Measurements from ENCODE around the gene VPS37B. TPM values are rescaled to one million over a fixed set of nuclear protein-coding genes. Genes with fewer than 3 reads are reported as not detected.

The VPS37B gene
- polyA plus RNA-seq, 1 experiment, result 18.1 TPM

DNA sequence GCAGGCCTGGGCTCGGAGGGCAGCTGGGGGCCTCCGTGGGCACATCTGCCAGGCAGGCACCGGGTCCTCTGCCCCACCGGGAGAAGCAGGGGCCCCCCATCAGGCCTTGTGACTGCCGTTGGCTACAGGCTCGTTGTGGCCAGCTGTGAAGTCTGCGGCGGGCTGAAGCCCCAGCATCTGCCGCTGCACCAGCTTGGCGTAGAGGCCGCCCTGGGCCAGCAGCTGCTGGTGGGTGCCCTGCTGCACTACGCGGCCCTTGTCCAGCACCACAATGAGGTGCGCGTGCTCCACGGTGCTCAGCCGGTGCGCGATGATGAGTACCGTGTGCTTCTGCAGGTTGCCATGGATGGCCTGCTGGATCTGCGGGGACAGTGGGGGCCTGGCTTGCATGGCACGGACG, 33.9 kb upstream of the VPS37B start:
- DNase-seq (ENCODE audit: low read depth), result no peak
- Histone ChIP-seq H3K36me3 (ENCODE audit: control insufficient read depth, insufficient read depth, low read length) (no peaks in the 10 kb centered on the region; the same call in none of the 2 replicates), H3K27me3 (ENCODE audit: control insufficient read depth, insufficient read depth, low read length) (no peaks in the 10 kb centered on the region), H3K4me3 (ENCODE audit: low read depth, low read length) (no peak overlapping the region)
- TF ChIP-seq CTCF (IDR thresholded peaks at IDR 0.05; ENCODE audit: insufficient read depth, low read depth, low read length), result no peak
- CTCF ChIA-PET, result interaction anchor here (0.7 kb wide), 1 partner anchor 69 kb away, joined by 4 read pairs; no protein-coding TSS in a partner anchor
- POLR2A ChIA-PET, result no interaction called here

GRCh38 chr12:122929148-122929538, 33.2 kb upstream of the VPS37B start:
- Histone ChIP-seq H3K36me3 (ENCODE audit: control insufficient read depth, insufficient read depth, low read length) (no peaks in the 10 kb centered on the region; the same call in none of the 2 replicates), H3K27me3 (ENCODE audit: control insufficient read depth, insufficient read depth, low read length) (no peaks in the 10 kb centered on the region), H3K4me3 (ENCODE audit: low read depth, low read length) (no peak overlapping the region)
- TF ChIP-seq CTCF (IDR thresholded peaks at IDR 0.05; ENCODE audit: insufficient read depth, low read depth, low read length), result no peak
- CTCF ChIA-PET, result no interaction called here
- no peak for DNase-seq (ENCODE audit: low read depth)
- POLR2A ChIA-PET, result no interaction called here

GRCh38 chr12:122928404-122929147, 32.7 kb upstream of the VPS37B start:
- no peaks in the 10 kb centered on the region; the same call in none of the 2 replicates for H3K36me3 ChIP-seq (ENCODE audit: control insufficient read depth, insufficient read depth, low read length)
- no peak for TF ChIP-seq CTCF (IDR thresholded peaks at IDR 0.05; ENCODE audit: insufficient read depth, low read depth, low read length)
- ChIA-PET POLR2A (no interaction called here), CTCF (no interaction called here)
- no peak for DNase-seq (ENCODE audit: low read depth)
- H3K4me3 ChIP-seq (ENCODE audit: low read depth, low read length), result no peak overlapping the region
- no peaks in the 10 kb centered on the region for H3K27me3 ChIP-seq (ENCODE audit: control insufficient read depth, insufficient read depth, low read length)

GRCh38 chr12:122927756-122928403, 32.0 kb upstream of the VPS37B start:
- no peak for TF ChIP-seq CTCF (IDR thresholded peaks at IDR 0.05; ENCODE audit: insufficient read depth, low read depth, low read length)
- no peak overlapping the region for H3K4me3 ChIP-seq (ENCODE audit: low read depth, low read length)
- H3K27me3 ChIP-seq (ENCODE audit: control insufficient read depth, insufficient read depth, low read length), result no peaks in the 10 kb centered on the region
- ChIA-PET POLR2A (no interaction called here), CTCF (interaction anchor here (0.9 kb wide), 1 partner anchor 71 kb away, joined by 3 read pairs; no protein-coding TSS in a partner anchor)
- H3K36me3 ChIP-seq (ENCODE audit: control insufficient read depth, insufficient read depth, low read length), result no peaks in the 10 kb centered on the region; the same call in none of the 2 replicates
- DNase-seq (ENCODE audit: low read depth), result no peak

DNA sequence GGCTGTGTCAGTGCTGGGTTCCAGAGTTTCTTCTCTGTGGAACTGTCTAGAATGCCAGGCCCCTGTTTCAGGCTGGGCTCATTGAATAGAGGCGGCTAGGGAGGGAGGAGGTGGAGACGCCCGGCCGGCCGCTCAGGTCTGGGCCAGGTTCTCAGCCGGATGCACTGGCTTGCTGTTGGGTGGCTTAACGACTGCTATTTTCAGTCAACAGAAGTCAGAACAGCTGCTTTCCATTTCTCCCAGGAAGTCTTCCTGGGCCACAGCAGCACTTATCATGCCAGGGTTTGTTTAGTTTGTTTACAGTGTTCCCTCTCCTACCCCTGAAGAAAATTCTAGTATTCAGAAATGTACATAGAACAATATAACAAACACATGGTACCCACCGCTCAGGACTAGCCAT, 26.0 kb upstream of the VPS37B start:
- TF ChIP-seq CTCF (IDR thresholded peaks at IDR 0.05; ENCODE audit: insufficient read depth, low read depth, low read length), result no peak
- Histone ChIP-seq H3K27me3 (ENCODE audit: control insufficient read depth, insufficient read depth, low read length) (no peaks in the 10 kb centered on the region), H3K36me3 (ENCODE audit: control insufficient read depth, insufficient read depth, low read length) (no peaks in the 10 kb centered on the region; the same call in 1 of the 2 replicates), H3K4me3 (ENCODE audit: low read depth, low read length) (no peak overlapping the region)
- DNase-seq (ENCODE audit: low read depth), result no peak
- ChIA-PET CTCF (no interaction called here), POLR2A (no interaction called here)
